Activated naive CD8-positive, alpha-beta T cell treated with anti-CD3 and anti-CD28 coated beads, Interleukin-2, amount 50 U/mL, for 16 hours (primary cell): ENCODE data around the gene UMODL1.
A peak's percentile ranks its signal among the peaks of the same experiment; 100 is the strongest.

ENCODE experiments used
- DNase-seq: peaks from one replicate; pipeline ENCODE4 v3.0.0-alpha.2; 2020; ENCODE audit warnings: low read depth, low spot score

The UMODL1 gene

DNA sequence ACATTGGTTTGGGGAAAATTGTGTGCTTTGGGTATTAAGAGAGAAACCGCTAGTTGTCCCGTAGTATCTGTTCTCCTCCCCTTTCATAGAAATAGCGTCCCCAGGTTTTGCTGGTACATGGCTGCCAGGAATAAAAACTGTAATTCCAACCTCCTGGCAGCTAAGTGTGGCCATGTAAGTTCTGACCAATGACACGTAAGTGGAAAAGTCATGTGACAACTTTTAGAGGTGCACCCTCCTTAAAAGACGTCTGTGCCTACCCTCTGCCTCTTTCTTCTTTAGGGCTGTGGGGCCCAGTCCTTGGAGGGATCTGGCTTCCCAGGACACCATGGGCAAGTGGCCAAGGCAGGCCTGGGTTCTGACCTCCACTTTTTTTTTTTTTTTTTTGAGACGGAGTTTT, 59.3 kb downstream of the UMODL1 start:
- no peak for DNase-seq

DNA sequence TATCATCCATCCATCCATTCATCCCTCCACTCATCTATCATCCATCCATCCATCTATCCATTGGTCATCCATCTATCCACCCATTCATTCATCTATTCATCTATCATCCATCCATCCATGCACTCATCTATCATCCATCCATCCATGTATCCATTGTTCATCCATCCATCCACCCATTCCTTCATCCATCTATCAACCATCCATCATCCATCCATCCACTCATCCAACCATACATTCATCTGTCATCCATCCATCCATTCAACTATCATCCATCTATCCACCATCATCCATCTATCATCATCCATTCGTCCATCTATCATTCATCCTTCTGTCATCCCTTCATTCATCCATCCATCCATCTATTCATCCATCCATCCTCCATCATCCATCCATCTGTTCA, 61.1 kb downstream of the UMODL1 start:
- no peak for DNase-seq

GRCh38 chr21:42133131-42133530, 62.0 kb downstream of the UMODL1 start:
- DNase-seq: no peak

GRCh38 chr21:42135386-42136052, 64.4 kb downstream of the UMODL1 start:
- DNase-seq: no peak

DNA sequence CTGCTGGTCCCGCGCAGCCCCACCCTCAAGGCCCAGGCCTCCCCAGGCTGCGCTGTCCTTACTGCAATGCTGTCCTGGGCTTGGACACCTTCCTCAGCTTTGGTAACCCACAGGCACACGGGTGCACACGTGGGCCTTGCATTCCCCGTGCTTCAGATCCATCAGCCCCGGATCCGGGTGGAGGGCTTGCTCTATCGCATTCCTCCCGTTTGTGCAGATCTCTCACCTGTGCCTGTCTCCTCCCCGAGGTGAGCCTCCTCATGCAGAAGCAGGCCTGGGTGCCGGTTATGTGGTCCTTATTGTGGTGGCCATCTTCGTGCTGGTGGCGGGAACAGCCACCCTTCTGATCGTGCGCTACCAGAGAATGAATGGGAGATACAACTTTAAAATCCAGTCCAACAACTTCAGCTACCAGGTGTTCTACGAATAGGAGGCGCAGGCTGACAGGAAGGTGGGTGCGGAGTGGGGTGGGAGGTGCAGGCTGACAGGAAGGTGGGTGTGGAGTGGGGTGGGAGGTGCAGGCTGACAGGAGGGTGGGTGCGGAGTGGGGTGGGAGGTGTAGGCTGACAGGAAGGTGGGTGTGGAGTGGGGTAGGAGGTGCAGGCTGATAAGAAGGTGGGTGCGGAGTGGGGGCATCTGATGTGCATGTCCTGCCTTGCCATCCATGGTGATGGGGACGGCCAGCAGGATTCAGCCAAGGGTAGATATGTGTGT, 66.2 kb downstream of the UMODL1 start:
- no peak for DNase-seq

GRCh38 chr21:42140196-42140934, 69.2 kb downstream of the UMODL1 start:
- no peak for DNase-seq

- no peak for DNase-seq
Observed at GRCh38 chr21:42141643-42142042, 70.5 kb downstream of the UMODL1 start.

DNA sequence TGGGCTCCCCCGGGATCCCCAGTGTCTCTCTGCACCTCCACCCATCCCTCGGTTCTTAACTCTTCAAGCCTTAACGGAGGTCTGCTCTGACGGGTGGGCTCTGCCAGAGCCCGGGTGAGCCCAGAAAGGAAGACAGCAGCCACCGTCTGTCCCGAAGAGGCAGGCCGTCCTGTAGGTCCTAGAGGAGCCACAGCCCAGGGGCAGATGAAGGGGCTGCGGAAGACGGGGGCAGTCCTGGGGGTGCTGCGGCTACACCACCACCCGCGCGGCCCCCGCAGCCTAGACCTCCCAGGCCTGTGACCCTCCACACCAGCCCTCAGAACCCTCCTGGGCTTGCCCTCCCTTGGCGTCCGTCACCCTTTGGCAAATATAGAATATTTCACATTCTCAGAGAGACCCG, 71.0 kb downstream of the UMODL1 start:
- DNase-seq: no peak

DNA sequence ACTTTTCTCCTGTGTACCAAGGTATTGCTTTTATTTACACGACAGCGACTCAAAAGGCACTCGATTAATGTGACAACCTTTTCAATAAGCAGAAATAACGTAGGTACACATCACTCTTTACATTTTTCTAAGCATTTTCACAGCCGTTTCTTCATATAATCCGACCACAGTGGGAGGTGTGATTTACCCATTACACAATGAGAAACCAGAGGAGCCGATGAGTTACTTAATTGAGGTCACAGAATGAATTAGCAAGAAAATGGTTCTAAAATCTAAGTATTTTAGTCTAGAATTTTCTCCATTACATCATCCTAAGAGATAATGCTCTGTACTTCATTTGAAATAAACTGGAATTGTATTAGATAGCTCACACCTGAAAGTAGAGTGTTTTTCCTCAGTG, 71.5 kb downstream of the UMODL1 start:
- no peak for DNase-seq

DNA sequence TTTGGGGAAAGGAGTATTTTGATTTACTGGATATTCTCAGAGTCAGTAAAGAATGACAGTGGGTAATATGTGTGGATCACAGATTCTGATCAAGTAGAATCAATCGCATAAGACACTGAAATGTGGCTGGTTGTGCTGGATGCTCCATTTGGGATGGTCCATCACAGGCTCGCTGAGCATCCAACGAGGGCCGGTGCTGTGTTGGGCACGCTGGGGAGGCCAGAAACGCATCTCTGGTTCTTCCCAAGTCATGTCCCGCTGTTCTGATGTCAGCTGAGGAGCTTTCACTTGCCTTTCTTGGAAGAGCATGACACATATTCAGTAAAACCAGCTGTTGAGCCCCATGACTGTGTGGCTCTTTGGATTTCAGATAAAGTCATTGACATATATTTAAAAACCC, 72.0 kb downstream of the UMODL1 start:
- no peak for DNase-seq

- DNase-seq: no peak
Observed at GRCh38 chr21:42144221-42144620, 73.1 kb downstream of the UMODL1 start.

DNA sequence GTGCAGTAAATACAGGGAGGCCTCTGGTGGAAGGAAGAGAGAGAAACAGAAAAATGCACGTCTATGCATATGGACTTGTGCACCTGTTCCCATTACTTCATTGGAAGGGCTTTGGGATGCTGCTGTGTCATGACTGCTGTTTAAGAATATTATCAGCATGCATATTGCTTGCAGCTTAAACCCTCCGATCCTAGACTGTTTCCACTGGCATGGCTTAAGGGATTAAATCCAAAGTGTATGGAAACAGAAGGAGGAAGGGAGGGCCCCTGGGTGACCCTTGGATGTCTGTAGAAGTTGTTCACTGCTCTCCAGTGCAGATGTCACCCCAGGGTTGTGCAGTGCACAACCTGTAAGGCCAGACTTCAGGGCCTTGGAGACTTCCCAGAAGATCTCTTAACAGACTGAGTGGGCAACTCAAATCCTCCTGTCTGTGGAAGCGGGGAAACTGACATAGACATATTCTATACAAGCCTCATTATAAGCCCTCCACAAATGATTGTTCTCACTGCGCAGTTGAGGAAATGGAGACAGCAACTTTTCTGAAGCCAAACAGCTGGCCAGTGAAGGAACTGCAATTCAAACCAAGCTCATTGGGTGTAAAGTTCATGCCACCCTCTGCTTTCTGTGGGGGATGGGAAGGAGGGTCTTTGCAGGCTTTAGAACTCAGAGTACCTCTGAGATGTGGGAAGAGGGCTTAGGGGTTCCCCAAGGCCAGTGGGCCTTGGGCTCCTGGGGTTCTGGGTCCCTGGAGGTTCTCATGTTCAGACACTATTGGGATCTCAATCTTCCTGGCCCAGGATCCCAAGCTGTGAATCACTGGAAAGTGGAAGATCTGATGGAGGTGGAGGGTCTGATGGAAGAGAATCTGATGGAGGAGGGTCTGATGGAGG, 73.8 kb downstream of the UMODL1 start:
- no peak for DNase-seq

DNA sequence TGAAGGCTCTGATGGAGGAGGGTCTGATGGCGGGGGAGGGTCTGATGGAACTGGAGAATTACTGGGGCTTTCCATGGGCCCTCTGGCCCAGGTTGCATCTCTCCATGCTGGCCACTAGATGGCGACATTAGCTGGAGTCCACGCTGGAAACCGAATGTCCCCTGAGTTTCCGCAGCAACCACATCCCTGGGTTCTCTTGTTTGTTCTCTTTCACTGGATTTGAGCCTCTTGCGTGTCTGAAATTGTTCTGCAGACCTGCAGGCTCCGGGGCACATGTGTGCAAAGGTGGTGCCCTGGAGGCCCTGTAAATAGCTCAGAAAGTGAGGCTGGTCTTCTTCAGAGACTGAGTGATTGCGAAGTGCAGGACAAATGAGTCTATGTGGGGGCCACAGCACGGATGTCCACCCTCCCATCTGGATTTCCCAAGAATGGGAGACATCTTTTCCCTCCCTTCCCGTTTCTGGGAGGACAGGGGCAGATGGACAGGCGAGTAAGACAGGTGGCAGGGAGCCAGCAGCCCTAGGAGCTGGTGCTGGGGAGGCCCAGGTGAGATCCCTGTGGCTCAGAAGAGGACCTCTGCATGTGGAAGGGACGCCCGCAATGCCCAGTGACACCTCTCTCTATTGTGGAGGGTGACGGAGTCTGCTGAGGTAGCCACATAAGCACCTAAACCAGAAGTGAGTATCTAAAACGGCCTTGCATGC, 74.6 kb downstream of the UMODL1 start:
- DNase-seq: peak; percentile 35

GRCh38 chr21:42146273-42146805, 75.2 kb downstream of the UMODL1 start:
- DNase-seq: no peak

DNA sequence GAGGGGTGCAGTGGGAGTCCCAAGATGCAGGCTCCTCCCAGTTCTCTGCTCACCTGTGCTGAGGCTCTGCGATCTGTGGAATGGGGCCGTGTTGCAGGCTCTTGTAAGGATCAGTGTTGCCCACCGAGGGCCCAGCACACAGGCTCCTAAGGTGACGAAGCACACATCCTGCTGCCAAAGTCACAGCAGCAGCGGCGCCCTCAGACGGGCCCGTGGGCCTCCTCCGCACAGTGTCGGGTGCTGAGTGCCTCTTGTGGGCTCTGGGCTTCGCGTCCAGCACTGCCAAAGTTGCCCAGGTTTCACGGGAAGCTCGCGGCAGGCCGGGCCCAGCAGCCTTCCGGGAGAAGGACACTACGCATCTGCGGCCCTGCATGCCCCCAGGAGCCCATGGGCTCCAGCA, 75.7 kb downstream of the UMODL1 start:
- no peak for DNase-seq

DNA sequence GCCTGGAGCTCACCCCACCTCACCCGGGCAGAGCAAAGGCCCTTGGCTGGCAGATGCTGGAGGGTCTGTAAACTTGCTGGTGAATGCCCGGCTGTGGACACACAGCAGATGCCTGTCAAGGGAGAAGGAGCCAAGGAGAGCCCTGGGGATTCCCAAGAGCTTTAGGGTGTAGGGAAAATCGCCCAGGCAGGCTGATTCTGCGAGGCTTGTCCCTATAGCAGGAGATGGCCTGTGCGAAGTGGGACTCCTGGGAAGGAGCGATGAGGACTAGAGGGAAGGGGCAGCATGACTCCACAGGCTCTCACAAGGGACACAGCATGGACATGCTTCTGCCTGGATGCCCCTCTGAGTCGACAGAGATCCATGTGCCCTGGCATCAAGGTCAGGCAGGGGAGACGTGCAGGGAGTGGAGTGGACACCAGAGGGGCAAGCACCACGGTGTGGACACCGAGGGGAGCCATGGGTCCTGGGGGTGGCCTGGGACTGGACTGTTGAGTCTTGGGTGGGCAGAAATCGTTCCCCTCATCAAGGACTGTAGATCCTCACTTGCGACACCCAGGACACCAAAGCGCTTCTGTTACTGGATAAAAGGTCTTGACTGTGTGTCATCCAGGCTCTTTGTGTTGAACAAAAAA, 76.4 kb downstream of the UMODL1 start:
- no peak for DNase-seq

GRCh38 chr21:42148097-42148496, 77.0 kb downstream of the UMODL1 start:
- no peak for DNase-seq

- DNase-seq: no peak
Observed at GRCh38 chr21:42148584-42148983, 77.5 kb downstream of the UMODL1 start.

GRCh38 chr21:42149656-42150473, 78.7 kb downstream of the UMODL1 start:
- DNase-seq: no peak
